CD4-positive, alpha-beta T cell treated with Interleukin-21 for 1 hour (primary cell): ENCODE measurements around the gene RAB35.
"Not testable (repeated sequence)": the region's sequence is repeated elsewhere in the genome, so short reads cannot be mapped to it uniquely, and the experiment has no call there.

Source experiments
- DNase-seq: peaks from one replicate; pipeline ENCODE4 v3.0.0-alpha.2; 2020

The RAB35 gene

DNA sequence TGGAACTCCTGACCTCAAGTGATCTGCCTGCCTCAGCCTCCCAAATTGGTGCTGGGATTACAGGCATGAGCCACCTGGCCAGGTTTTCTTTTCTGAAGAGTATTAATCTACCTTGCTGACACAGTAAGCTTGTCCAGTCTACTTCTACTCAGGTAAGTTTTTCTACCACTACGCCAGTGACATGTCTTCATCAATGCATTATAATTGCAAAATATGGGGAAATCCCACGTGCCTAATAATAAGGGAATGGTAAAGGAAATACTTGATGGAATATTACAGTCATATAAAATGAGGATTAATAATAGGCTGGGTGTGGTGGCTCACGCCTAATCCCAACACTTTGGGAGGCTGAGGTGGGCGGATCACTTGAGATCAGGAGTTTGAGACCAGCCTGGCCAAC lies 62.3 kb downstream of the RAB35 start:
- no peak for DNase-seq

DNA sequence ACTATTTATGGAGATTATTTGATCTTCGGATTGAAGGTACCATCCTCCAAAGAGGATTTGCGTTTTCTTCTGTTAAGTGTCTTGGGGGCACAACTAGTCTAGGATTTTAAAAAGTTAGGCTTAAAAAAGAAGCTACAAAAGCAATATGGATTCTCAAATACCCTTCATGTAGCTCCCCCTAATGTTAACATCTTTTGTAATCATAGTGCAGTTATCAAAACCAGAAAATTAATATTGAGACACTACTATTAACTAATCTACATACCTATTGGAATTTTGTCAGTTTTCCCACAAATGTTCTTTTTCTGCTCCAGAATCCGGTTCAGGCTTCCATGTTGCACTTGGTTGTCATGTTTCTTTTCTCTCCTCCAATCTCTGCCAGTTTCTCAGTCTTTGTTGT lies 65.0 kb downstream of the RAB35 start:
- DNase-seq: no peak

DNA sequence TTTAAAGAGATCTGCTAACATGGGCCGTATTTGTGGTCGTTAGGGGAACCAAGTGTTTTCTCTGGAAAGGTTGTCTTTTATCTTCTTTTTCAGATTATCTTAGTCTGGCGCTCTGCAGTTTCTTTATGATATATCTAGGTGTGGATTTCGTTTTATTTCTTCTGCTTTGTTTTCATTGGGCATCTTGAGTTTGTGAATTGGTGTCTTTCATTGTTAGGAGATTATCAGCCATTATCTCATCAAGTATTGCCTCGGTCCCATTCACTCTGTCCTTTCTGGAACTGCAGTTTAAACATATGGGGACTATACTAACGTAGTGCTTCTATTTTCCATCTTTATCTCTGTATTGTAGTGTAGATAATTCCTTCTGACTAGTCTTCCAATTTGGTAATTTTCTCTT lies 67.1 kb downstream of the RAB35 start:
- no peak for DNase-seq

DNA sequence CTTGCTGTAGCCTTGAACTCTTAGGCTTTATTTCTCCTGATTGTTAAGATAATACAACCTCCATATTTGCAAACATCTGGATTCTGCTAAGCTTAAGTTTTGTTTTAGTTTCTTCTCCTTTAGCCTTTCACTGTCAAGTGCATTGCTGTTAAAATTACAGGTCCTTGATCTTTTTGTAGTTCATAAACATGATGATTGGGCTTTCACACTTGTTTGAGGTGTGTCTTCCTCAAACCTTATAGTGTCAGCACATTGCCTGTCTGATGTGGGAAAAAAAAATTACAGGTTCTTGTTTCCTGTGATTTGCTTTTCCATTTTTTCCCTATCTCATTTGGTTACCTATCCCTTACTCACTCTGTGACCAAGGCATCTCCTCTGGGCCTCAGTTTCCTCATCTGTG lies 68.3 kb downstream of the RAB35 start:
- peak; percentile 44 for DNase-seq

DNA sequence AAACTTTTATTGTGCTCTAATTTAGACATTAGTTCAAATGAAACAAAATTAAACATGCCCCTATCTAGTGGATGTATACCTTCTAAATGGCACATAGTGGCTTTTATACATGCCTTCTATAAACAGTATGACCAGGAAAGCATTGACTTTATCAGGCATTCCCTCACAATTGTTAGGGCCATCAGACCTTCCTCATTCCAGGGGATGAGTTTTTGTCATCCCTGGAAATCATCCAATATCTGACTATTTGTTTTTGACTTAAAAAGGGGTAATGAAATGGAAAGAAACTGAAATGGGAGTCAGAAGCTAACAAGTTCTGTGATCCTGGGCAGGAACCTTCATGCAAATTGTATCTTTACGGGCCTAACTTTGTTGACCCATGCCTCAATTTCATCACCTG lies 69.5 kb downstream of the RAB35 start:
- DNase-seq: no peak

DNA sequence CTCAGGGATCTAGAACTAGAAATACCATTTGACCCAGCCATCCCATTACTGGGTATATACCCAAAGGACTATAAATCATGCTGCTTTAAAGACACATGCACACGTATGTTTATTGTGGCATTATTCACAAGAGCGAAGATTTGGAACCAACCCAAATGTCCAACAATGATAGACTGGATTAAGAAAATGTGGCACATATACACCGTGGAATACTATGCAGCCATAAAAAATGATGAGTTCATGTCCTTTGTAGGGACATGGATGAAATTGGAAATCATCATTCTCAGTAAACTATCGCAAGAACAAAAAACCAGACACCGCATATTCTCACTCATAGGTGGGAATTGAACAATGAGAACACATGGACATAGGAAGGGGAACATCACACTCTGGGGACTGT lies 71.2 kb downstream of the RAB35 start:
- DNase-seq: not testable (repeated sequence)
